RPMI7951 (cell line): Measurements from ENCODE around the gene DMPK. TPM values are rescaled to one million over a fixed set of nuclear protein-coding genes. Genes with fewer than 3 reads are reported as not detected.
"Not testable (repeated sequence)": the region's sequence is repeated elsewhere in the genome, so short reads cannot be mapped to it uniquely, and the experiment has no call there.

Experiments used
- DNase-seq: peaks from one replicate; pipeline ENCODE4 v3.0.0-alpha.2; 2012; ENCODE audit warnings: low read depth
- total RNA-seq: library from RNA; depleted of rRNA; stranded (reverse); fragments of >200 nt; shearing (Covaris generic); gene quantifications from 2 replicates; pipeline ENCODE4 v1.2.3, GENCODE V29; 2014

The DMPK gene
- total RNA-seq, 1 experiment from 2014 or later: 9.3 TPM

DNA sequence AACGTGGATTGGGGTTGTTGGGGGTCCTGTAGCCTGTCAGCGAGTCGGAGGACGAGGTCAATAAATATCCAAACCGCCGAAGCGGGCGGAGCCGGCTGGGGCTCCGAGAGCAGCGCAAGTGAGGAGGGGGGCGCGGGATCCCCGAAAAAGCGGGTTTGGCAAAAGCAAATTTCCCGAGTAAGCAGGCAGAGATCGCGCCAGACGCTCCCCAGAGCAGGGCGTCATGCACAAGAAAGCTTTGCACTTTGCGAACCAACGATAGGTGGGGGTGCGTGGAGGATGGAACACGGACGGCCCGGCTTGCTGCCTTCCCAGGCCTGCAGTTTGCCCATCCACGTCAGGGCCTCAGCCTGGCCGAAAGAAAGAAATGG is 12.5 kb downstream of the DMPK start:
- no peak for DNase-seq

DNA sequence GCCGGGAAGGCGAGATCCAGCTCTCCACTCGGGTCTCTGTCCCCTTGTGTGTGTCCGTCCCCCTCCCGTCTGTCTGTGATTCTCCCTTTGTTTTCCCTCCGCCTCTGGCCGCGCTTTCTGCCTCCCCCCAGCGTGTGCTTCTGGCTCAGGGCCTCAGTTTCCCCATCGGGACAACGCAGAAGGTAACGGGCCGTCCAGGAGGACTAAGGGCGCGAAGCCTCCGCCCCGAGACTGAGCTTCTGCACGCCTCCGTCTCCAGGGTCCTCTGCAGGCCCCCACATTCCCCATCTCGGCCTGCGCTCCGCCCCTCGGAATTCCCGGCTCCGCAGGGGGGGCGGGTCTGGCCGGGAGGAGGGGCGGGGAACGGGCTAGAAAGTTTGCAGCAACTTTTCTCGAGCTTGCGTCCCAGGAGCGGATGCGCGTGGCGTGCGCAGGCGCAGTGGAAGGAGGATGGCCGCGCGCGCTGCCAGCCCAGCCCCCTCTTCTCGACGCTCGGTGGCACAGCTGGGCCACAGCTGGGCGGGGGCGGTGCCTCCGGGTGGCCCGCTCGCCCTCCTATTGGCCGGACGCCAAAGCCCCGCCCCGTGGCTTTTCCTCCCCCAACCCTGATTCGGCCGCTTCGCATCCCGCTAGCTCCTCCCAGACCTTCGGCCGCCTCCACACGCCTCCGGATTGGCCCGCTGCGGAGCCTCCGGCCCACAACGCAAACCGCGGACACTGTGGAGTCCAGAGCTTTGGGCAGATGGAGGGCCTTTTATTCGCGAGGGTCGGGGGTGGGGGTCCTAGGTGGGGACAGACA is 13.1 kb downstream of the DMPK start, which contains the start of gene SIX5:
TSS of gene SIX5 (minus strand) at position 269 of the 799 bp plus-strand sequence. CDS start 408 bp downstream, outside the sequence.
- DNase-seq: peak; percentile 97

DNA sequence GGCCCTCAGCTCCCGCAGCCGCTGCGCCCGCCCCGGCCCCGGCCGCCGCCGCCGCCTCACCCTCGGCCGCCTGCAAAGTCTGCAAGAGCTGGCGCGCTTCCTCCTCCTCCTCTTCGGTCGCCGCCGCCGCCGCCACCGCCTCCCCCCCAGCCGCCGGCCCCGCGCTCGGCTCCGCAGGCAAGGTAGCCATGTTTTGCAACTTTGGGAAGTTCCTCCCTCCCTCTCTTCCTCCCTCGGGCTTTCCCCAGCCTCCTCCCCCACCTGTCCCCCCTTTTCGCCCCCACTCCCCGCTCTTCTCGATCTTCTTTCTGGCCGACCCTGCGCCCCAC is 13.7 kb downstream of the DMPK start:
- DNase-seq: peak; percentile 50

DNA sequence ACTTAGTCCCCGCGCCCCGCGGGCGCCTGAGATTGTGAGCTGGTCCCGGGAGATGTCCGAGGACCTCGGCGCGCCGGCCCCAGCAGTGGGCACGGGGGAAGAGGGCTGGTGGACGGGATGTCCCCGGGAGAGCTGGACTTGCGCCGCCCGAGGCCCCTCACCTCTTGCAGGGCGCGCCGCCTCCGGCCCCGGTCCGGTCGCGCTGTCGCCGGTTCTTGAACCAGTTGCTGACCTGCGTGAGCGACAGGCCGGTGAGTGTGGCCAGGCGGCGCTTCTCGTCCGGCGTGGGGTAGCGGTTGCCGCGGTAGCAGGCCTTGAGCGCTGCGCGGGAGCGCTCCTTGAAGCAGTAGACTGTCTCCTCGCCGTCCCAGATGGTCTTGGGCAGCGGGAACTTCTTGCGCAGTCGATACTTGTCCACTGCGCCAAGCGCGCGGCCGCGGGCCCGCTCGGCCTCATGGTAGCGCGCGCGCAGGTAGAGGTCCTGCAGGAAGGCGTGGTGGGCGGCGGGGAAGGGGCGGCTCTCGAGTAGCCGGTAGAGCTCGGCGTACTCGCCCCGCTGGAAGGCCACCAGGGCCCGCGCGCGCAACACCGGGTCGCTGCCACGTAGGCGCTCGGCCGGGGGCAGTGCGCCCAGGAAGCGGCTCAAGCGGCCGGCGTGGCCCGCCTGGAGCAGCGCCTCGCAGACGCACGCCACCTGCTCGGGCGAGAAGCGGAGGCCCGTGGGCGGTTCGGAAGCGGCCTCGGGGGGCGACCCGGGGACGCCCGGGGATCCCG is 14.2 kb downstream of the DMPK start:
- peak; percentile 68 for DNase-seq

DNA sequence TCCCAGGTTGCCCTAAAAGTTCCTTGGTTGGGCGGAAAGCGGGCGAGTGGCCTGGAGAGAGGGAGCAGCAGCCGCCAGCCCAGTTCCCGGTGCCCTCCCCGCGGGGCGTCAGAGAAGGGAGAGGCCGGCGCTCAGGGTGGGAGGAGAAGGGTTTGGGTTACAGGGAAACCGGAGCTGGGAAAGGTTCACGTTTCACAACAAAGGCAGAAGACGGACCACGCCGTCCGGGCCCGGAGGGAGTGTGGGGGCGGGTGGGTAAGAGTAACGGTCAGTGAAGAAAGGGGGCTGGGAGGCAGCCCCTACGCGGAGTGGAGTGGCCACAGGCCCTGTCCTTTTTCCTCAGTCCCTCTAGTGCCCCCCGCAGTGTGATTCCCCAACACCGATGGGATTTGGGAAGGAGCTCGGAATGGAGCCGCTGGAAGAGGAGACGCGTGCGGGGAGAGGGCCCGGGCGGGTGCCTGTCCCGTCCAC is 14.8 kb downstream of the DMPK start:
- peak; percentile 90 for DNase-seq

DNA sequence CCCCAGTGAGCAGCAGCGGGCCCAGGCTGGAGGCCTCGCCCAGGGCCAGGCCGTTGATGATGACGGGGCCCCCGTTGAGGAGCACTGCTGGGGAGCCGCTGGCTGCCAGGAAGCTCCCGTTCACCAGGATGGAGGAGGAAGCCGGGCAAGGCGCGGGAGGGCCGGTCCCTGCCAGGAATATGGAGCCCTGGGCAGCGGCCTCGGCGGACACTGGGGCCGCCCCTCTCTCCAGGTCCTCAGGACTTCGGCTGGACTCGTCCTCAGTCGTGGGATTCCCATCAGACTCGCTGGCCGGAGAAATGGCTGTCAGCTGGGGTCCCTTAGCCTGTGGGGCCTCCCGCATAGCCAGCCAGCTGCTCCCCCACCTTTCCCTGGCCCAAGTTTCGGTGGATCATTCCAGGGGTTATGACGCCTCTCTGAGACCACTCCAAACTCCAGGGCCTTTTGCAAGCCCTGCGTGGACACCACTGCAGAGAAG is 15.4 kb downstream of the DMPK start:
- no peak for DNase-seq

DNA sequence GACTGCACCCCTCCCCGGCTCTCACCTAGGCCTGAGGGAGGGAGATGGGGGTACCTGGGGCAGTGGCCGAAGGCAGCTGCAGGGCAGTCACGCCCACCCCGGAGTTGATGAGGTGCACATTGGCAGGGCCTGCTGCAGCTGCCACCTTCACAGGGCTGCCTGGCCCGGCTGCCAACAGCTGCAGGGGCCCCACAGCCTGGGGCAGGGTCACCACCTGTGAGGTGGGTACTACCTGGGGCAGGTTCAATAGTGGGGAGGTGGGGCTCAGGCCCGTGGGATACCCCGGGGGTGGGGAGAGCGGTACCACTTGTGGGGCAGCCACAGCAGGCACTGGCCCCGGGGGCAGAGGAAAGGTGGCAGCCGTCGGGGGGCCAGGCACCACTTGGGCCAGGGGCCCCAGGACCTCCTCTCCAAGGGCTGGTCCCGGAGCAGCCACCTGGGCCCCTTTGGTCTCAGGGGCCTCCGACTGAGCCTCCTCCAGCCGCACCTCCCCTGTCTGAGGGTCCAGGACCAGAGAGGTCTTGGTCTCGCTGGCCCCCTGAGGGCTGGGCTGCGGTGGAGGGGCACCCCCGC is 15.9 kb downstream of the DMPK start:
- DNase-seq: no peak

DNA sequence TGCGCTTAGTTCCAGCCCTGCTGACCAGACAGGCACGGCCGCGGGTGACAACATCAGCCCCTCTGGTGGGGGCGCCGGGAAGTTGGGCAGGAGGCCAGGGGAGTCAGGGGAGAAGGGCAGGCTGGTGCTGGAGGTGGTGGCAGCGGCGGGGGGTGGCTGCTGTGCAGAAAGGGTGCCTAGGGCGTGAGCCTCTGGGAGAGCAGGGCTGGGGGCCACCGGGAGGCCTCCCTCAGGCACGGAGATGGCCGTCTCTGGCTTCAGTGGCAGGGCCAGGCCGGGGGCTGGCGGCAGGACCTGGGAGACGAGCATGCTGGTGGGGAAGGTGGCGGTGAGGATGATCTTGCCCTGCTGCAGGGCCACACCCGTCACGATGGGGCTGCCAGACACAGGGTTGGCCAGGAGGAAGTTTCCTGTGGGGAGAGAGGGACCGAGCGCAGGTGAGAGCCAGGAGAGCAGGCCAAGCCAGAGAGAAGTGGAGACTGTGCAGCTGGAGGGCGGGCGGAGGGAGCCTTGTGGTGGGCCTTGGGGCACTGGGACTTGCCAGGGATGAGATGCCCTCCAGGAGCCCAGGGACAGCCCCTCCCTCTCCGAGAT is 16.5 kb downstream of the DMPK start:
- DNase-seq: no peak

DNA sequence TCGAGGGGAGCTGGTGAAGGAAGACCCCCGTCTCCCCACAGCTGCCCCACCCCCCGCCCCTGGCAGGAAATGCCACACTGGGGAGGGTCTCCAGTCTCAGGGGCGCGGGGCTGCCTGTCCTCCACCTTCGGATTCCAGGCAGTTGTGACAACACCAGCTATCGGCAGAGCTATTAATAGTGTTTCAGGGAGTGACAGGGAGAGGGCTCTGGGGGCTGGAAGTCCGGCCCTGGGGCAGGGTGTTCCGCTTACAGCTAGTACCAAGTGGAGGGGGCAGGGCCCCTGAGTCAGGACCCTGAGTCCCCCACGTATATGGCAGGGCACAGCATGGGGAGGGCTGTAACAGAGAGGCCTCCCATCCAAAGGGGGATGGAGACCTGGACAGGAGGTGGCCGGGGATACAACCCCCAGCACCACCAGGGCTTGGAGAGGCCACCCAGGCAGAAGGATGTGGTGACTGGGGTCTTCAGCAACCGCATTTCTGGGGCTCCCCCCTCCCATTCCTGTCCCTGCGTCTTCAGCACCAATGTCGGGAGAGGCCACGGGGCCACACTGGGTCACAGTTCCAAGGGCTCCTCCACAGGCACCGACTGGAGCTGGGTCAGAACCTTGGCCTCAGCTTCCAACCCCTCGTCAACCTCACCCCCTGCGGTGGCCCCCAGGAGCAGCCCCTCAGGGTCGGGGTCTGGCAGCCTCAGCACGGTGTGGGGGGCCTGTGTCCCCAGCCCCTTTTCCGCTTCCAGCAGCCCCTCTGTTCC is 17.2 kb downstream of the DMPK start:
- no peak for DNase-seq

DNA sequence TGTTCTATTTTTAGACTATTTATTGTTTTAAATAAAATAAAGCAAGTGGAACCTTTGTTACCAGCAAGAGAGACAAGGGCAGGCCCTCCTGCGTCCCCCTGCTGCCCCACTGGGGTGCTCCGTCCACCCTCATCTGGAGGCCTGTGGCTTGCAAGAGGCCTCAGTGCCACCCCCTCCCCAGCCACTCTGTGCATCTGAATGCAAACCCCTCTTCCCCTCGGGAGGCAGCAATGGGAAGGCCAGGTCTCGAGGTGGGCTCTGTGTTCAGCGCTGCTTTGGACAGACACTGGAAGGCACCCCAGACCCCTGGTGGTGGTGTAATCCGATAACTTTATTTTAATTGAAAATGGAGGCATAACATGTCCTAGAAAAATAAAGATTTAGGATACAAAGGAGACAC is 17.8 kb downstream of the DMPK start:
- no peak for DNase-seq

DNA sequence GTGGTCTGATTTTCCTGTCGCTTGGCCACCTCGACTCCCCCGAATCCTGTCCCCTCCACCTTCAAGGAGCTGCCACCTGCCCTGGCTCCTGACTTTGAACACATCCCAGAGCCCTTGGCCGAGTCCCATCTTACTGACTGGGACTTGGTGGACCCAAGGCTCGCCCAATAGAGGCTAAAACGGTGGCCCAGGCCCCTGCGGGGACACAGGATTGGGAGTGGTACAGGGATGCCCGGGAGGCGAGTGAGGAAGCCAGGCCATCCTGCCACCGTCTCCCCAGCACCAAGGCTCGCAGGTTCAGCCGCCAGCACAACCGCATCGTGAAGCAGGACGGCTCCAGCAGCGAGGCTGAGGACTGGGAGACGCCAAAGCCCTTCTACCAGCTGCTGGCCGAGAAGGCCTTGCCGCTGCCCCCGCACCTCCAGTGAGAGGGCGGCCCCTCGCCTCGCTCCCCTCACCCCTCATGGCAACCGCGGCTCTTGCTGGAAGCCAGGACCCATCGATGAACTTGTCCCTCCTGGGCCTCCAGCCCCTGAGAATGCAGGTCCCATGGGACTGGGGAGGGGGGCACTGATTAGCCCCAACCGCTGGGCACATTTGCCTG is 18.5 kb downstream of the DMPK start:
- DNase-seq: no peak

DNA sequence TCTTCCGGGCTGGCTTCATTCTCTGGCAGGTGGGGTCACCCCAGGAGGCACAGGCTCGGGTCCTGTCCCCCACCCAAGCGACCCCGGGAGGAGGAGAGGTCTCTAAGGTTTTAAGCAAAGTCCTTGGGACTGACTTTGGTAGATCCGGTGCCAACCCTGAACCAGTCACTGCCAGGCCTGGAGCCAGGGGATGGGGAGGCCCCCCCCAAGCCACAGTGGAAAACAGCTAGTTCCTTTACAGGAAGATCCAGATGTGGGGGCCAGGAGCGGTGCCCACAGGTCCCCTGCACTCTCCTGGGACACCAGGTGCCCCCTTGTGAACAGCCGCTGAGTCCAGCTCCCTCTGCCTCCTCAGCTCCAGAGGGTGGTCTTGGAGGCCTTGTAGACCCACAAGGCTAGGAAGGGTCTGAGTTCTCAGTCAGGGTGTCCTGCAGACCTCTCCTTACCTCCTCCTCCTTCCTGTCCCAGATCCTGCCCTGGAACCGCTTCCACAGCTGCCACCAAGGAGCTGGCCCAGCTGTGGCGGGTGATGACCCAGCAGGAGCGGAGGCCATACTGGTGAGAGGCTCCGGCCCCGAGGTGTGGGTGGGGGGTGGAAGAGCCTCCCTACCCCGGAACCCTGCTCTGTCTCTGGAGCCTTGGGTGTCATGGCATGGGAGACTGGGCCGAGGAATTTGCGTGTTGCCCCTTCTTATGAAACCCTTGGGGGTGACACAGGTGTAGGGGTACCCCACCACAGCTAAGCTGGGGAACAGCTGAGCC is 19.2 kb downstream of the DMPK start:
- no peak for DNase-seq

DNA sequence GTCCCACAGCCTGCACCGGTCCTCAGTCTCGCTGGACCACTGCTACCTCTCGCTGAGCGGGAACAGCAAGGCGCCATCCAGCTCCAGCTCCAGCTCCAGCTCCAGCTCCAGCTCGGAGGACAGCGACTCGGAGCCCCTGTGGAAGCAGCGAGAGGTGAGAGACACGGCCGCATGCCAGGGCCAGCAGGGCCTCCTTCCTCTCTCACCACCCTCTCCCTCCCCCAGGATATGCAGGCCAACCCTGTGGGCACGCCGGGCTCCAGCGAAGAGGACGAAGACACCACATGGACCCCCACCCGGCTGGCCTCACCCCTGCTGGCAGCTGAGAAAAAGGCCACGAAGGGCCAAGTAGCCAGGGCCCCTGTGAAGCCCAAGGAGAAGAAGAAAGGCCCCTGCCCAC is 20.6 kb downstream of the DMPK start:
- DNase-seq: no peak

DNA sequence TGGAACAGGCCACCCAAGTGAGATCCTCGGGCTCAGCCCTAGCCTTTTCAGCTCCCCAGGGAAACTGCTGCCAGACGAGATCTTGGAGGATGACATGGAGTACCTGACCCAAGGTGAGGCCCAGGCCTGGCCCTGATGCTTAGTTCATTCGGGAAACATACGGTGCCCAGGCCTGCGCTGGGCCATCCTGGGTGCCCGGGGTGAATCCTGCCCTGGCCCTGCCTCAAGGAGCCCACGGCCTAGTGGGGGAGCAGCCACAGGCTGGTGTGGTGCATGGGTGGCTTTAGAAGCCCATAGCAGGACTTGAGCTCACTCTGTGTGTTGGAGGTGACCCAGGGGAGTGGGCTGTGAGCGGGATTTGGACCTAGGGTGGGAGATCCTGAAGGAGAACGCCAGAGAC is 23.4 kb downstream of the DMPK start:
- DNase-seq: no peak

DNA sequence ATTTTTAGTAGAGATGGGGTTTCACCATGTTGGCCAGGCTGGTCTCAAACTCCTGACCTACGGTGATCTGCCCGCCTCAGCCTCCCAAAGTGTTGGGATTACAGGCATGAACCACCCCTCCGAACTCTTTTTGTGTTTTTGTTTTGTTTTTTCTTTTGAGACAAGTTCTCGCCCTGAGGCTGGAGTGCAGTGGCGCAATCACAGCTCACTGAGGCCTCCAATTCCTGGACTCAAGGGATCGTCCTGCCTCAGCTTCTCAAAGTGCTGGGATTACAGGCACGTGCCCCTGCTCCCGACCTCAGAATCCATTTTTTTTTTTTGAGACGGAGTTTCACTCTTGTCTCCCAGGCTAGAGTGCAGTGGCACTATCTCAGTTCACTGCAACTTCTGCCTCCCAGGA is 24.6 kb downstream of the DMPK start:
- no peak for DNase-seq

DNA sequence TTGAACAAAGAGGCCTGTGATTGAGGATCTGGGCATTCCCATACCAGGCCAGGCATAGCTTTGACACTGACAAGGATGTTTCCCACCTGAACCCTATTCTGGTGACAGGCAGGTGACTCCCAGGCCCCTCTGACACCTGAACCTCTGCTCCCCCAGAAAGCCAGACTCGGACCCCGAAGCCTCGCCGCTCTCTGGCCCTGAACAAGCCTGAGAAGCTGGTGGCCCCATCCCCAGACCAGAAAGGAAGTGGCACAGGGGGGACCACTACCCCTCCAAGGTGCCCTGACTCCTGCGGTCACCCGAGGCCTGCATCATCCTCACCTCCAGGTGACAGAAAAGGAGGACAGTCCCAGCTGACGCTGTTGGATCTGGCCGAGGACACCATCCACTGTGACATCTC is 28.0 kb downstream of the DMPK start:
- no peak for DNase-seq

DNA sequence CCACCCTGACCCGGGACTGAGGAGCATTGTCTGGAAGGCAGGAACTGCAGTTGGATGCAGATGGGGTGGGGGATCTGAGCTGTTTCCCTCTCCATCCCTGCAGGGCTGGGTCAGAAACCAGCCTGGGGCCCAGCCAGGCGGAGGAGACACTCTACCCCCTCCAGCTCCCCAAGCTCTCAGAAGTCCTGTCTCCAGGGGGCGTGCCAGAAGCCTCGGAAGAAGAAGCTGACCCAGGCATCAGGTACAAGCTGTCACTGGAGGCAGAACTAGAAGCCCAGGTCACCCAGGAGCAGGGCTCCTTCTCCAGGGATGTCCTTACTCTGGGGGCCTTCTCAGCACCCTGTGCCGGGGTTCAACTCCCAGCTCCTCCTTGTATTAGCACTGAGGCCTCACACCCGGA is 28.7 kb downstream of the DMPK start:
- no peak for DNase-seq

DNA sequence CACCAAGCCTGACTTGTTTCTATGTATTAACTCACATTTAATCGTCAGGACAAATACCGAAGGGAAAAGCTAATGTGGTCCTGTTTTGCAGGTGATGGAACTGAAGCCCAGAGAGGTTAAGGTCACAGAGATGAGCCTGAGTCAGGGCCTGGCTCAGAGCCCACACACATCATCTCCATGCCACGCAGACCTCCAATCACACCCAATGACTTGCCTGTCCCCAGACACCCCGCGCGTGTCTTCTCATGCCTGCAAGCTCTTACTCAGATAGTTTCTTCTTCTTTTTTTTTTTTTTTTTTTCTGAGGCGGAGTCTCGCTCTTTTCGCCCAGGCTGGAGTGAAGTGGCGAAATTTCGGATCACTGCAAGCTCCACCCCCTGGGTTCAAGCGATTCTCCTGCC is 29.7 kb downstream of the DMPK start:
- DNase-seq: peak; percentile 41

DNA sequence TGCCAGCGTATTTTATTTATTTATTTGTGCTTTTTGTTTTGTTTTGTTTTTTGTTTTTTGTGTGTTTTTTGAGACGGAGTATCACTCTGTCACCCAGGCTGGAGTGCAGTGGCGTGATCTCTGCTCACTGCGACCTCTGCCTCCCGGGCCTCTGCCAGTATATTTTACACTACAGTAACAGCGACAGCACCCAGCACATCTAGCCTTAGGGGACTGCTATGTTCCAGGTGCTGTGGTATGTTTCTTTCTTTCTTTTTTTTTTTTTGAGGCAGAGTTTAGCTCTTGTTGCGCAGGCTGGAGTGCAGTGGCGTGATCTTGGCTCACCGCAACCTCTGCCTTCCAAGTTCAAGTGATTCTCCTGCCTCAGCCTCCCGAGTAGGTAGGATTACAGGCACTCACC is 30.8 kb downstream of the DMPK start:
- DNase-seq: not testable (repeated sequence)

DNA sequence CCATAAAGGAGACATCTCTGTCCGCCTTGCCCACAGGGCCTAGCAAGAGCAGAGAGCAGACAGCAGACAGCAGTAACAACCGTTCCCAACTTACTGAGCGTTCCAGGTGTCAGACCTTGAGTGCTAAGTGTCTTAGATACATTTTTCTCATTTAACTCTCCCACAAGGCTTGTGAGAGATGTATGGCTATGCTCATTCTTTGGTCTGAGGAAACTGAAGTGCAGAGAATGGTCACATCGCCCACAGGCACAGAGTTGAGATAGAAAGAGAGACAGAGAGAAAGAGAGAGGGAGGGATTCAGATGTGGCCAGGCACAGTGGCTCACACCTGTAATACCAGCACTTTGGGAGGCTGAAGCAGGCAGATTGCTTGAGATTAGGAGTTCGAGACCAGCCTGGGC is 34.8 kb downstream of the DMPK start:
- DNase-seq: no peak
